Cardiac fibroblast (primary cell): ENCODE results near the gene RPL41.
A peak's percentile ranks its signal among the peaks of the same experiment; 100 is the strongest.

ENCODE experiments used
- DNase-seq, 2 donors: peaks; one replicate each; pipeline versions ENCODE4 v3.0.0 to v3.0.0-alpha.2; 2010; ENCODE audit warnings: low read depth in 2 of 2
- H3K4me3 ChIP-seq, 2 donors: replicated peaks in 1 of 2; 1 replicate in 1 of 2; 2 replicates in 1 of 2; pipeline ENCODE4 v1.5.1; 2011; ENCODE audit warnings: low read depth in 2 of 2, low read length in 2 of 2, mild to moderate bottlenecking in 2 of 2, moderate library complexity in 1 of 2
- CTCF ChIP-seq: IDR thresholded peaks from one replicate; pipeline ENCODE4 v1.5.1; 2011; ENCODE audit warnings: low read depth, mild to moderate bottlenecking, low read length, inconsistent platforms

RPL41 gene

GRCh38 chr12:56146492-56147460 lies 30.3 kb downstream of the RPL41 start:
- no peak overlapping the region for H3K4me3 ChIP-seq
- TF ChIP-seq CTCF: no peak
- DNase-seq: peak in 1 of 2 donors; percentile 56

GRCh38 chr12:56150563-56150962 lies 34.1 kb downstream of the RPL41 start:
- TF ChIP-seq CTCF: no peak
- peak; percentile 53 to 73 for DNase-seq
- no peak overlapping the region for H3K4me3 ChIP-seq

- TF ChIP-seq CTCF: peak; percentile 30
- peak overlapping the region; percentile 65 to 69 for H3K4me3 ChIP-seq
- peak in 1 of 2 donors; percentile 21 for DNase-seq
Measured at GRCh38 chr12:56151672-56152131, 35.3 kb downstream of the RPL41 start.

GRCh38 chr12:56152132-56152755 lies 35.8 kb downstream of the RPL41 start, which contains the start of gene MYL6B:
Gene MYL6B (plus strand): TSS chr12:56152587. CDS start chr12:56153919, 1,332 bp downstream.
- peak; percentile 89 to 92 for DNase-seq
- H3K4me3 ChIP-seq: peak within 1 kb of the TSS; percentile 65 to 69
- TF ChIP-seq CTCF: no peak

- no peak for DNase-seq
- peak overlapping the region; percentile 65 to 69 for H3K4me3 ChIP-seq
- no peak for TF ChIP-seq CTCF
Measured at GRCh38 chr12:56152756-56153677, 36.6 kb downstream of the RPL41 start.

- DNase-seq: no peak
- TF ChIP-seq CTCF: no peak
- no peak overlapping the region for H3K4me3 ChIP-seq
Measured at GRCh38 chr12:56153678-56154065, 37.2 kb downstream of the RPL41 start.
